HEK293 (cell line): ENCODE data around the gene ESPL1.

Source experiments
- BCL11B ChIP-seq: fragments of 450-650 bp; formaldehyde crosslinking; IDR thresholded peaks from 2 replicates; pipeline ENCODE4 v1.5.1; 2016; ENCODE audit warnings: low read depth, missing biosample characterization, missing genetic modification characterization
- FEZF1 ChIP-seq: fragments of 450-650 bp; formaldehyde crosslinking; IDR thresholded peaks from 2 replicates; pipeline ENCODE4 v1.5.1; 2016; ENCODE audit warnings: missing biosample characterization, missing genetic modification characterization
- GLIS2 ChIP-seq: fragments of 450-650 bp; formaldehyde crosslinking; IDR thresholded peaks from 2 replicates; pipeline ENCODE4 v1.5.1; 2016; ENCODE audit warnings: missing biosample characterization, missing genetic modification characterization
- KLF7 ChIP-seq: fragments of 450-650 bp; formaldehyde crosslinking; IDR thresholded peaks from 2 replicates; pipeline ENCODE4 v1.5.1; 2016; ENCODE audit warnings: missing biosample characterization, missing genetic modification characterization, borderline replicate concordance
- KLF9 ChIP-seq: fragments of 450-650 bp; formaldehyde crosslinking; IDR thresholded peaks from 2 replicates; pipeline ENCODE4 v1.5.1; 2016; ENCODE audit warnings: missing biosample characterization, missing genetic modification characterization, low read depth
- SCRT1 ChIP-seq: fragments of 450-650 bp; formaldehyde crosslinking; IDR thresholded peaks from 2 replicates; pipeline ENCODE4 v1.5.1; 2016; ENCODE audit warnings: missing biosample characterization, missing genetic modification characterization, borderline replicate concordance
- TCF7L2 ChIP-seq: IDR thresholded peaks from 2 replicates; pipeline ENCODE4 v1.6.1; 2011; ENCODE audit warnings: low read depth, mild to moderate bottlenecking, inconsistent platforms, low read length, moderate library complexity, borderline replicate concordance
- YY2 ChIP-seq: fragments of 450-650 bp; formaldehyde crosslinking; IDR thresholded peaks from 2 replicates; pipeline ENCODE4 v1.5.1; 2016; ENCODE audit warnings: missing biosample characterization, missing genetic modification characterization
- ZBTB8A ChIP-seq: fragments of 450-650 bp; formaldehyde crosslinking; IDR thresholded peaks from 2 replicates; pipeline ENCODE4 v1.5.1; 2016; ENCODE audit warnings: missing biosample characterization, missing genetic modification characterization
- ZEB2 ChIP-seq: fragments of 450-650 bp; formaldehyde crosslinking; IDR thresholded peaks from 2 replicates; pipeline ENCODE4 v1.5.1; 2016; ENCODE audit warnings: missing biosample characterization, missing genetic modification characterization
- ZFP41 ChIP-seq: fragments of 450-650 bp; formaldehyde crosslinking; IDR thresholded peaks from 2 replicates; pipeline ENCODE4 v1.5.1; 2016; ENCODE audit warnings: missing biosample characterization, missing genetic modification characterization, borderline replicate concordance
- ZIC2 ChIP-seq: fragments of 450-650 bp; formaldehyde crosslinking; IDR thresholded peaks from 2 replicates; pipeline ENCODE4 v1.5.1; 2016; ENCODE audit warnings: missing biosample characterization, missing genetic modification characterization
- ZNF138 ChIP-seq: fragments of 450-650 bp; formaldehyde crosslinking; IDR thresholded peaks from 2 replicates; pipeline ENCODE4 v1.5.1; 2016; ENCODE audit warnings: missing biosample characterization, missing genetic modification characterization, borderline replicate concordance
- ZNF169 ChIP-seq: fragments of 450-650 bp; formaldehyde crosslinking; IDR thresholded peaks from 2 replicates; pipeline ENCODE4 v1.5.1; 2016; ENCODE audit warnings: missing biosample characterization, missing genetic modification characterization
- ZNF211 ChIP-seq: fragments of 450-650 bp; formaldehyde crosslinking; IDR thresholded peaks from 2 replicates; pipeline ENCODE4 v1.5.1; 2016; ENCODE audit warnings: low read depth, missing biosample characterization, missing genetic modification characterization
- ZNF239 ChIP-seq: fragments of 450-650 bp; formaldehyde crosslinking; IDR thresholded peaks from 2 replicates; pipeline ENCODE4 v1.5.1; 2016; ENCODE audit warnings: missing biosample characterization, missing genetic modification characterization
- ZNF416 ChIP-seq: fragments of 450-650 bp; formaldehyde crosslinking; IDR thresholded peaks from 2 replicates; pipeline ENCODE4 v1.5.1; 2016; ENCODE audit warnings: missing biosample characterization, missing genetic modification characterization
- ZNF426 ChIP-seq: fragments of 450-650 bp; formaldehyde crosslinking; IDR thresholded peaks from 2 replicates; pipeline ENCODE4 v1.5.1; 2017; ENCODE audit warnings: missing biosample characterization, missing genetic modification characterization, mild to moderate bottlenecking, inconsistent platforms, moderate library complexity
- ZNF473 ChIP-seq: fragments of 450-650 bp; formaldehyde crosslinking; IDR thresholded peaks from 2 replicates; pipeline ENCODE4 v1.5.1; 2017; ENCODE audit warnings: missing biosample characterization, missing genetic modification characterization
- ZNF558 ChIP-seq: fragments of 450-650 bp; formaldehyde crosslinking; IDR thresholded peaks from 2 replicates; pipeline ENCODE4 v1.5.1; 2016; ENCODE audit warnings: missing biosample characterization, missing genetic modification characterization
- ZNF600 ChIP-seq: fragments of 450-650 bp; formaldehyde crosslinking; IDR thresholded peaks from 2 replicates; pipeline ENCODE4 v1.5.1; 2016; ENCODE audit warnings: missing biosample characterization, missing genetic modification characterization
- ZNF610 ChIP-seq: fragments of 450-650 bp; formaldehyde crosslinking; IDR thresholded peaks from 2 replicates; pipeline ENCODE4 v1.5.1; 2016; ENCODE audit warnings: missing biosample characterization, missing genetic modification characterization, borderline replicate concordance
- ZNF624 ChIP-seq: fragments of 450-650 bp; formaldehyde crosslinking; IDR thresholded peaks from 2 replicates; pipeline ENCODE4 v1.5.1; 2017; ENCODE audit warnings: missing biosample characterization, missing genetic modification characterization
- ZNF747 ChIP-seq: fragments of 450-650 bp; formaldehyde crosslinking; IDR thresholded peaks from 2 replicates; pipeline ENCODE4 v1.5.1; 2016; ENCODE audit warnings: missing biosample characterization, missing genetic modification characterization
- ZNF768 ChIP-seq: fragments of 450-650 bp; formaldehyde crosslinking; IDR thresholded peaks from 2 replicates; pipeline ENCODE4 v1.5.1; 2018; ENCODE audit warnings: missing biosample characterization, mild to moderate bottlenecking, missing genetic modification characterization
- ZNF785 ChIP-seq: fragments of 450-650 bp; formaldehyde crosslinking; IDR thresholded peaks from 2 replicates; pipeline ENCODE4 v1.5.1; 2016; ENCODE audit warnings: missing biosample characterization, missing genetic modification characterization
- ZNF792 ChIP-seq: fragments of 450-650 bp; formaldehyde crosslinking; IDR thresholded peaks from 2 replicates; pipeline ENCODE4 v1.5.1; 2016; ENCODE audit warnings: missing biosample characterization, missing genetic modification characterization
- ZXDB ChIP-seq: fragments of 450-650 bp; formaldehyde crosslinking; IDR thresholded peaks from 2 replicates; pipeline ENCODE4 v1.5.1; 2016; ENCODE audit warnings: missing biosample characterization, missing genetic modification characterization
- TF ChIP-seq, protein P1 (sequence below): fragments of 450-650 bp; formaldehyde crosslinking; IDR thresholded peaks from 2 replicates; pipeline ENCODE4 v1.5.1; 2016; ENCODE audit warnings: missing biosample characterization, missing genetic modification characterization
- TF ChIP-seq, protein P2 (sequence below): fragments of 450-650 bp; formaldehyde crosslinking; IDR thresholded peaks from 2 replicates; pipeline ENCODE4 v1.5.1; 2016; ENCODE audit warnings: missing biosample characterization, missing genetic modification characterization
- TF ChIP-seq, protein P3 (sequence below): fragments of 450-650 bp; formaldehyde crosslinking; IDR thresholded peaks from 2 replicates; pipeline ENCODE4 v1.5.1; 2017; ENCODE audit warnings: missing biosample characterization, missing genetic modification characterization
- TF ChIP-seq, protein P4 (sequence below): fragments of 450-650 bp; formaldehyde crosslinking; IDR thresholded peaks from 2 replicates; pipeline ENCODE4 v1.5.1; 2016; ENCODE audit warnings: missing biosample characterization, missing genetic modification characterization
- TF ChIP-seq, protein P5 (sequence below): fragments of 450-650 bp; formaldehyde crosslinking; IDR thresholded peaks from 2 replicates; pipeline ENCODE4 v1.5.1; 2016; ENCODE audit warnings: missing biosample characterization, missing genetic modification characterization

ESPL1 gene

DNA sequence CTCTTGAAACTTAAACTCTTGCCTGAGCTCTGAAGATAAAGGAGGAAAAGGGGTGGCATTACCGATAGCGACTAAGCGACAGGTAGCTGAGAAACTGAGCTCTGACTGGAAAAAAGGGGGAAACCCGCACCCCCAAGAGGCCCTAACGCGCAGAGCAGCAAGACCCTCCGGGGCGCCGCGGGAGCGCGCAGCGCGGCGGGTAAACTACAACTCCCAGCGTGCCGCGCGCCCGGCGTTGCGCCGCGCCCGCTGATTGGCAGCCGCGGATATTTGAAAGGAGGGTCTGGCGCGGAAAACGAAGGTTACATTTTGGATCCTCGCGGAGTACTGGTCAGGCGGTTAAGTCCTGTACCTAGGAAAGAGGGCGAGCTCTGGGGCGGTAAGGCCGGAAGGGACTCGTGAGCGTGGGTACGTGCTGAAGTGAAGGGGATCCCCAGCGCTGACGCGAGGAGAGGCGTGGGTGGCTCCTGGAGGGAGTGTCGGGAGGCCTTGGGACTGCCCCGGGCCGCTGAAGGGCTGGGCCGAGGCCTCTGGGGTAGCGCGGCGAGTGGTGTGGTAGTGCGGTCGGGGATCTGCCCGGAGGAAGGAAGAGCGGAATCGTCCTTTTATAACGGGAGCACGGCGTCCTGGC lies at the start of gene ESPL1 (continued):
- TF ChIP-seq, protein P1, sequence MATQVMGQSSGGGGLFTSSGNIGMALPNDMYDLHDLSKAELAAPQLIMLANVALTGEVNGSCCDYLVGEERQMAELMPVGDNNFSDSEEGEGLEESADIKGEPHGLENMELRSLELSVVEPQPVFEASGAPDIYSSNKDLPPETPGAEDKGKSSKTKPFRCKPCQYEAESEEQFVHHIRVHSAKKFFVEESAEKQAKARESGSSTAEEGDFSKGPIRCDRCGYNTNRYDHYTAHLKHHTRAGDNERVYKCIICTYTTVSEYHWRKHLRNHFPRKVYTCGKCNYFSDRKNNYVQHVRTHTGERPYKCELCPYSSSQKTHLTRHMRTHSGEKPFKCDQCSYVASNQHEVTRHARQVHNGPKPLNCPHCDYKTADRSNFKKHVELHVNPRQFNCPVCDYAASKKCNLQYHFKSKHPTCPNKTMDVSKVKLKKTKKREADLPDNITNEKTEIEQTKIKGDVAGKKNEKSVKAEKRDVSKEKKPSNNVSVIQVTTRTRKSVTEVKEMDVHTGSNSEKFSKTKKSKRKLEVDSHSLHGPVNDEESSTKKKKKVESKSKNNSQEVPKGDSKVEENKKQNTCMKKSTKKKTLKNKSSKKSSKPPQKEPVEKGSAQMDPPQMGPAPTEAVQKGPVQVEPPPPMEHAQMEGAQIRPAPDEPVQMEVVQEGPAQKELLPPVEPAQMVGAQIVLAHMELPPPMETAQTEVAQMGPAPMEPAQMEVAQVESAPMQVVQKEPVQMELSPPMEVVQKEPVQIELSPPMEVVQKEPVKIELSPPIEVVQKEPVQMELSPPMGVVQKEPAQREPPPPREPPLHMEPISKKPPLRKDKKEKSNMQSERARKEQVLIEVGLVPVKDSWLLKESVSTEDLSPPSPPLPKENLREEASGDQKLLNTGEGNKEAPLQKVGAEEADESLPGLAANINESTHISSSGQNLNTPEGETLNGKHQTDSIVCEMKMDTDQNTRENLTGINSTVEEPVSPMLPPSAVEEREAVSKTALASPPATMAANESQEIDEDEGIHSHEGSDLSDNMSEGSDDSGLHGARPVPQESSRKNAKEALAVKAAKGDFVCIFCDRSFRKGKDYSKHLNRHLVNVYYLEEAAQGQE: no peak
- TF ChIP-seq ZNF416 (no peak), ZNF785 (tag by site-specific recombination) (no peak), ZXDB (tag by site-specific recombination) (peak; percentile 85), ZNF792 (no peak), ZBTB8A (tag by site-specific recombination) (peak; percentile 40), ZNF211 (tag by site-specific recombination) (no peak), ZEB2 (tag by site-specific recombination) (peak; percentile 75), ZFP41 (tag by site-specific recombination) (no peak), KLF7 (tag by site-specific recombination) (0 out of 2 replicates have a peak, but pooled peaks have one; percentile 43), ZNF239 (tag by site-specific recombination) (no peak), YY2 (no peak), ZNF600 (tag by site-specific recombination) (peak; percentile 91), GLIS2 (peak; percentile 83), KLF9 (tag by site-specific recombination) (peak; percentile 87), ZNF169 (tag by site-specific recombination) (no peak), ZNF610 (no peak), FEZF1 (tag by site-specific recombination) (no peak), ZNF624 (no peak), ZNF473 (tag by site-specific recombination) (no peak), SCRT1 (tag by site-specific recombination) (no peak), TCF7L2 (no peak), ZNF558 (tag by site-specific recombination) (no peak), ZNF138 (tag by site-specific recombination) (no peak), BCL11B (tag by site-specific recombination) (no peak; the same call in 1 of the 2 replicates), ZNF426 (tag by site-specific recombination) (no peak), ZIC2 (peak; percentile 45; the same call in 1 of the 2 replicates), ZNF747 (no peak), ZNF768 (no peak)
- TF ChIP-seq, protein P2, sequence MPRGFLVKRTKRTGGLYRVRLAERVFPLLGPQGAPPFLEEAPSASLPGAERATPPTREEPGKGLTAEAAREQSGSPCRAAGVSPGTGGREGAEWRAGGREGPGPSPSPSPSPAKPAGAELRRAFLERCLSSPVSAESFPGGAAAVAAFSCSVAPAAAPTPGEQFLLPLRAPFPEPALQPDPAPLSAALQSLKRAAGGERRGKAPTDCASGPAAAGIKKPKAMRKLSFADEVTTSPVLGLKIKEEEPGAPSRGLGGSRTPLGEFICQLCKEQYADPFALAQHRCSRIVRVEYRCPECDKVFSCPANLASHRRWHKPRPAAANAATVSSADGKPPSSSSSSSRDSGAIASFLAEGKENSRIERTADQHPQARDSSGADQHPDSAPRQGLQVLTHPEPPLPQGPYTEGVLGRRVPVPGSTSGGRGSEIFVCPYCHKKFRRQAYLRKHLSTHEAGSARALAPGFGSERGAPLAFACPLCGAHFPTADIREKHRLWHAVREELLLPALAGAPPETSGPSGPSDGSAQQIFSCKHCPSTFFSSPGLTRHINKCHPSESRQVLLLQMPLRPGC (tag by site-specific recombination): peak; percentile 55; the same call in 1 of the 2 replicates
- TF ChIP-seq, protein P3, sequence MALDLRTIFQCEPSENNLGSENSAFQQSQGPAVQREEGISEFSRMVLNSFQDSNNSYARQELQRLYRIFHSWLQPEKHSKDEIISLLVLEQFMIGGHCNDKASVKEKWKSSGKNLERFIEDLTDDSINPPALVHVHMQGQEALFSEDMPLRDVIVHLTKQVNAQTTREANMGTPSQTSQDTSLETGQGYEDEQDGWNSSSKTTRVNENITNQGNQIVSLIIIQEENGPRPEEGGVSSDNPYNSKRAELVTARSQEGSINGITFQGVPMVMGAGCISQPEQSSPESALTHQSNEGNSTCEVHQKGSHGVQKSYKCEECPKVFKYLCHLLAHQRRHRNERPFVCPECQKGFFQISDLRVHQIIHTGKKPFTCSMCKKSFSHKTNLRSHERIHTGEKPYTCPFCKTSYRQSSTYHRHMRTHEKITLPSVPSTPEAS (tag by site-specific recombination): peak; percentile 21; the same call in 1 of the 2 replicates
- TF ChIP-seq, protein P4, sequence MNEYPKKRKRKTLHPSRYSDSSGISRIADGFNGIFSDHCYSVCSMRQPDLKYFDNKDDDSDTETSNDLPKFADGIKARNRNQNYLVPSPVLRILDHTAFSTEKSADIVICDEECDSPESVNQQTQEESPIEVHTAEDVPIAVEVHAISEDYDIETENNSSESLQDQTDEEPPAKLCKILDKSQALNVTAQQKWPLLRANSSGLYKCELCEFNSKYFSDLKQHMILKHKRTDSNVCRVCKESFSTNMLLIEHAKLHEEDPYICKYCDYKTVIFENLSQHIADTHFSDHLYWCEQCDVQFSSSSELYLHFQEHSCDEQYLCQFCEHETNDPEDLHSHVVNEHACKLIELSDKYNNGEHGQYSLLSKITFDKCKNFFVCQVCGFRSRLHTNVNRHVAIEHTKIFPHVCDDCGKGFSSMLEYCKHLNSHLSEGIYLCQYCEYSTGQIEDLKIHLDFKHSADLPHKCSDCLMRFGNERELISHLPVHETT (tag by site-specific recombination): no peak
- TF ChIP-seq, protein P5, sequence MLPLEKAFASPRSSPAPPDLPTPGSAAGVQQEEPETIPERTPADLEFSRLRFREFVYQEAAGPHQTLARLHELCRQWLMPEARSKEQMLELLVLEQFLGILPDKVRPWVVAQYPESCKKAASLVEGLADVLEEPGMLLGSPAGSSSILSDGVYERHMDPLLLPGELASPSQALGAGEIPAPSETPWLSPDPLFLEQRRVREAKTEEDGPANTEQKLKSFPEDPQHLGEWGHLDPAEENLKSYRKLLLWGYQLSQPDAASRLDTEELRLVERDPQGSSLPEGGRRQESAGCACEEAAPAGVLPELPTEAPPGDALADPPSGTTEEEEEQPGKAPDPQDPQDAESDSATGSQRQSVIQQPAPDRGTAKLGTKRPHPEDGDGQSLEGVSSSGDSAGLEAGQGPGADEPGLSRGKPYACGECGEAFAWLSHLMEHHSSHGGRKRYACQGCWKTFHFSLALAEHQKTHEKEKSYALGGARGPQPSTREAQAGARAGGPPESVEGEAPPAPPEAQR (tag by site-specific recombination): no peak
